Measurements from ENCODE around the gene CUX1. TPM values are rescaled to one million over a fixed set of nuclear protein-coding genes. Genes with fewer than 3 reads are reported as not detected.

Gene CUX1
- total RNA-seq, 1 experiment from 2014 or later = 64.3 TPM

- H3K36me3 Mint-ChIP-seq = no peaks in the 10 kb centered on the region
- CTCF ChIA-PET = no interaction called here
- peak; percentile 69 for ATAC-seq
- TF ChIP-seq, protein P1, sequence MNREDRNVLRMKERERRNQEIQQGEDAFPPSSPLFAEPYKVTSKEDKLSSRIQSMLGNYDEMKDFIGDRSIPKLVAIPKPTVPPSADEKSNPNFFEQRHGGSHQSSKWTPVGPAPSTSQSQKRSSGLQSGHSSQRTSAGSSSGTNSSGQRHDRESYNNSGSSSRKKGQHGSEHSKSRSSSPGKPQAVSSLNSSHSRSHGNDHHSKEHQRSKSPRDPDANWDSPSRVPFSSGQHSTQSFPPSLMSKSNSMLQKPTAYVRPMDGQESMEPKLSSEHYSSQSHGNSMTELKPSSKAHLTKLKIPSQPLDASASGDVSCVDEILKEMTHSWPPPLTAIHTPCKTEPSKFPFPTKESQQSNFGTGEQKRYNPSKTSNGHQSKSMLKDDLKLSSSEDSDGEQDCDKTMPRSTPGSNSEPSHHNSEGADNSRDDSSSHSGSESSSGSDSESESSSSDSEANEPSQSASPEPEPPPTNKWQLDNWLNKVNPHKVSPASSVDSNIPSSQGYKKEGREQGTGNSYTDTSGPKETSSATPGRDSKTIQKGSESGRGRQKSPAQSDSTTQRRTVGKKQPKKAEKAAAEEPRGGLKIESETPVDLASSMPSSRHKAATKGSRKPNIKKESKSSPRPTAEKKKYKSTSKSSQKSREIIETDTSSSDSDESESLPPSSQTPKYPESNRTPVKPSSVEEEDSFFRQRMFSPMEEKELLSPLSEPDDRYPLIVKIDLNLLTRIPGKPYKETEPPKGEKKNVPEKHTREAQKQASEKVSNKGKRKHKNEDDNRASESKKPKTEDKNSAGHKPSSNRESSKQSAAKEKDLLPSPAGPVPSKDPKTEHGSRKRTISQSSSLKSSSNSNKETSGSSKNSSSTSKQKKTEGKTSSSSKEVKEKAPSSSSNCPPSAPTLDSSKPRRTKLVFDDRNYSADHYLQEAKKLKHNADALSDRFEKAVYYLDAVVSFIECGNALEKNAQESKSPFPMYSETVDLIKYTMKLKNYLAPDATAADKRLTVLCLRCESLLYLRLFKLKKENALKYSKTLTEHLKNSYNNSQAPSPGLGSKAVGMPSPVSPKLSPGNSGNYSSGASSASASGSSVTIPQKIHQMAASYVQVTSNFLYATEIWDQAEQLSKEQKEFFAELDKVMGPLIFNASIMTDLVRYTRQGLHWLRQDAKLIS (CRISPR knock-in tag; IDR thresholded peaks at IDR 0.05; ENCODE audit: borderline replicate concordance) = no peak
- no peak for TF ChIP-seq CREM (CRISPR knock-in tag; IDR thresholded peaks at IDR 0.05)
- peak; percentile 96 for TF ChIP-seq PRDM15 (CRISPR knock-in tag; IDR thresholded peaks at IDR 0.05)
- no peak for TF ChIP-seq ZNF121 (CRISPR knock-in tag; IDR thresholded peaks at IDR 0.05)
- TF ChIP-seq ZNF423 (CRISPR knock-in tag; IDR thresholded peaks at IDR 0.05) = peak; percentile 54; the same call in 1 of the 2 replicates
- no peak for TF ChIP-seq IRF2 (CRISPR knock-in tag; IDR thresholded peaks at IDR 0.05; ENCODE audit: borderline replicate concordance, low read depth)
- no peak overlapping the region for H3K27ac Mint-ChIP-seq
- H3K9me3 Mint-ChIP-seq = no peaks in the 10 kb centered on the region
- H3K4me1 Mint-ChIP-seq = peaks cover 46% of the 10 kb centered on the region
- H3K4me3 Mint-ChIP-seq = peak overlapping the region; percentile 63
- peaks cover 9% of the 10 kb centered on the region for H3K27me3 Mint-ChIP-seq (ENCODE audit: low read depth)
- POLR2A ChIA-PET = no interaction called here
- DNase-seq (ENCODE audit: low spot score) = peak; percentile 70
Observed at GRCh38 chr7:101815826-101816594, 1.4 kb upstream of the CUX1 start.

DNA sequence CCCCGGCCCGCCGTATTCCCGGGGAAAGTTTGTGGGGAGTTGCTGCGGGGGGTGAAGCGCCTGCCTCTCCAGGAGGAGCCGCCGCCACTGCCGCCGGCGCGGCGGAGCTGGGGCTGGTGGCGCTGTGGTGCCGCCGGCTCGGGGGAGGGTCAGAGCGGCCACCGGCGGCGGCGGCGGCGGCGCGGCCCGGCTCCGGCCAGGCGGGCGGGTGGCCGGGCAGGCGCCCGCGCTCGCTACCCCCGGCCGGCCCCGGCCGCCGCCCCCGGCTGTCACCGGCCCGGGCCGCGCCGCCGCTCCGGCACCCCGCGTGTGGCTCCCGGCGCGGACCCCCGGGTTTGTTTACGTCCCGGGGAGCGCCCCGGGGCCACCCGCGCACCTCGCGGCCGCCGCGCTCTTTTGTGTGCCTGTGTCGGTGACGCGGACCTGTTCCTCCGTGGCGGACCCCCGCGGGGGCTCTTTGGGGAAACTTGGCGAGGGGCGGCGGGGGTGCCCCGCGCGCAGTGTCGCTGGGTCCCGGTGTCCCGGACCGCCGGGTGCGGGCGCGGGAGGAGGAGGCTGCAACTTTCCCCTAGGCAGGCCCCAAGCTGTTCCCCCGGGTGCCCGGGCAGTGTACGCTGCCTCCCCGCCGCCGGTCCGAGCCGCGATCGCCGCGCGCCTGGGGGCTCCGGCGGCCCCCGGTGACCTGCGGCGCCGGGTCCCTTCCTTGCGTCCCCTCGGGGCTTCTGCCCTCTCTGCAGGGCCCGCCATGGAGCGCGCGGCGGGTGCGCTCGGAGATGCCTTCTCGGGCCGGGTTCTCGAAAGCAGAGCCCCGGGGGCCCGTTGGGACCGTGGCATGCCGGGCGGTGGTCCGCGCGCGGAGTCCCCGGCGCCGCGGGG is 593 bp upstream of the CUX1 start:
- H3K36me3 Mint-ChIP-seq = no peaks in the 10 kb centered on the region
- DNase-seq (ENCODE audit: low spot score) (peak; percentile 54), ATAC-seq (no peak)
- H3K9me3 Mint-ChIP-seq = no peaks in the 10 kb centered on the region
- peak overlapping the region; percentile 25 for H3K4me3 Mint-ChIP-seq
- H3K27ac Mint-ChIP-seq = no peak overlapping the region
- ChIA-PET POLR2A (no interaction called here), CTCF (interaction anchor here (1.0 to 3.6 kb wide), 4 partner anchors 12 to 114 kb away, joined by 3 to 14 read pairs (median 4); no protein-coding TSS in a partner anchor)
- H3K27me3 Mint-ChIP-seq (ENCODE audit: low read depth) = peaks cover 9% of the 10 kb centered on the region
- peaks cover 49% of the 10 kb centered on the region for H3K4me1 Mint-ChIP-seq
- TF ChIP-seq, protein P2, sequence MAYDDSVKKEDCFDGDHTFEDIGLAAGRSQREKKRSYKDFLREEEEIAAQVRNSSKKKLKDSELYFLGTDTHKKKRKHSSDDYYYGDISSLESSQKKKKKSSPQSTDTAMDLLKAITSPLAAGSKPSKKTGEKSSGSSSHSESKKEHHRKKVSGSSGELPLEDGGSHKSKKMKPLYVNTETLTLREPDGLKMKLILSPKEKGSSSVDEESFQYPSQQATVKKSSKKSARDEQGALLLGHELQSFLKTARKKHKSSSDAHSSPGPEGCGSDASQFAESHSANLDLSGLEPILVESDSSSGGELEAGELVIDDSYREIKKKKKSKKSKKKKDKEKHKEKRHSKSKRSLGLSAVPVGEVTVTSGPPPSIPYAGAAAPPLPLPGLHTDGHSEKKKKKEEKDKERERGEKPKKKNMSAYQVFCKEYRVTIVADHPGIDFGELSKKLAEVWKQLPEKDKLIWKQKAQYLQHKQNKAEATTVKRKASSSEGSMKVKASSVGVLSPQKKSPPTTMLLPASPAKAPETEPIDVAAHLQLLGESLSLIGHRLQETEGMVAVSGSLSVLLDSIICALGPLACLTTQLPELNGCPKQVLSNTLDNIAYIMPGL (CRISPR knock-in tag; IDR thresholded peaks at IDR 0.05) = peak; percentile 35; the same call in 1 of the 2 replicates
- TF ChIP-seq ZNF423 (CRISPR knock-in tag; IDR thresholded peaks at IDR 0.05) (peak; percentile 68), ZNF396 (CRISPR knock-in tag; IDR thresholded peaks at IDR 0.05; ENCODE audit: borderline replicate concordance) (no peak), E2F5 (CRISPR knock-in tag; IDR thresholded peaks at IDR 0.05) (no peak), NFATC4 (CRISPR knock-in tag; IDR thresholded peaks at IDR 0.05) (no peak), NR1H2 (CRISPR knock-in tag; IDR thresholded peaks at IDR 0.05) (no peak), ZBTB21 (CRISPR knock-in tag; IDR thresholded peaks at IDR 0.05; ENCODE audit: borderline replicate concordance) (no peak), EMX1 (CRISPR knock-in tag; IDR thresholded peaks at IDR 0.05) (no peak), CREM (CRISPR knock-in tag; IDR thresholded peaks at IDR 0.05) (no peak), IRF2 (CRISPR knock-in tag; IDR thresholded peaks at IDR 0.05; ENCODE audit: borderline replicate concordance, low read depth) (no peak)
- TF ChIP-seq, protein P3, sequence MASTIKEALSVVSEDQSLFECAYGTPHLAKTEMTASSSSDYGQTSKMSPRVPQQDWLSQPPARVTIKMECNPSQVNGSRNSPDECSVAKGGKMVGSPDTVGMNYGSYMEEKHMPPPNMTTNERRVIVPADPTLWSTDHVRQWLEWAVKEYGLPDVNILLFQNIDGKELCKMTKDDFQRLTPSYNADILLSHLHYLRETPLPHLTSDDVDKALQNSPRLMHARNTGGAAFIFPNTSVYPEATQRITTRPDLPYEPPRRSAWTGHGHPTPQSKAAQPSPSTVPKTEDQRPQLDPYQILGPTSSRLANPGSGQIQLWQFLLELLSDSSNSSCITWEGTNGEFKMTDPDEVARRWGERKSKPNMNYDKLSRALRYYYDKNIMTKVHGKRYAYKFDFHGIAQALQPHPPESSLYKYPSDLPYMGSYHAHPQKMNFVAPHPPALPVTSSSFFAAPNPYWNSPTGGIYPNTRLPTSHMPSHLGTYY (CRISPR knock-in tag; IDR thresholded peaks at IDR 0.05) = no peak
